Loucy (cell line): ENCODE results near the gene ESR2.
A peak's percentile ranks its signal among the peaks of the same experiment; 100 is the strongest.

Experiments
- H2AFZ ChIP-seq: fragments of 200-600 bp; sonication (generic); 2 replicates; pipeline ENCODE4 v1.6.0; 2016; ENCODE audit warnings: antibody characterized with exemption, mild to moderate bottlenecking, low read length, moderate library complexity
- H3F3A ChIP-seq: fragments of 200-600 bp; 2 replicates; pipeline ENCODE4 v1.6.0; 2016; ENCODE audit warnings: antibody characterized with exemption, low read depth, mild to moderate bottlenecking
- H3K27me3 ChIP-seq: fragments of 200-600 bp; sonication (generic); 2 replicates; pipeline ENCODE4 v1.6.1; 2014; ENCODE audit warnings: low read length, mild to moderate bottlenecking; ENCODE audit not compliant: insufficient read depth, poor library complexity, severe bottlenecking
- H3K36me3 ChIP-seq: fragments of 200-600 bp; sonication (generic); 2 replicates; pipeline ENCODE4 v1.6.1; 2016; ENCODE audit warnings: low read length; ENCODE audit not compliant: insufficient read depth
- H3K4me1 ChIP-seq: fragments of 200-600 bp; sonication (generic); 2 replicates; pipeline ENCODE4 v1.5.1; 2014; ENCODE audit warnings: low read length, mild to moderate bottlenecking; ENCODE audit not compliant: insufficient read depth, poor library complexity, severe bottlenecking
- H3K4me2 ChIP-seq: fragments of 200-600 bp; sonication (generic); 2 replicates; pipeline ENCODE4 v1.6.0; 2014; ENCODE audit warnings: antibody characterized with exemption, low read length, low read depth, mild to moderate bottlenecking; ENCODE audit not compliant: poor library complexity, severe bottlenecking
- H3K4me3 ChIP-seq: fragments of 200-600 bp; sonication (generic); 2 replicates; pipeline ENCODE4 v1.5.1; 2014; ENCODE audit warnings: low read length, mild to moderate bottlenecking, mixed read lengths; ENCODE audit not compliant: poor library complexity, severe bottlenecking
- H3K79me2 ChIP-seq: fragments of 200-600 bp; sonication (generic); 2 replicates; pipeline ENCODE4 v1.6.1; 2014; ENCODE audit warnings: low read length; ENCODE audit not compliant: insufficient read depth
- H3K9ac ChIP-seq: fragments of 200-600 bp; sonication (generic); 2 replicates; pipeline ENCODE4 v1.6.0; 2014; ENCODE audit warnings: mild to moderate bottlenecking, low read depth, low read length, moderate library complexity; ENCODE audit not compliant: poor library complexity, severe bottlenecking
- H3K9me2 ChIP-seq: fragments of 200-600 bp; sonication (generic); replicated peaks from 2 replicates; pipeline ENCODE4 v1.6.1; 2016; ENCODE audit warnings: low read depth, low read length, mixed read lengths
- H3K9me3 ChIP-seq: fragments of 200-600 bp; sonication (generic); 2 replicates; pipeline ENCODE4 v1.6.1; 2014; ENCODE audit warnings: mild to moderate bottlenecking, antibody characterized with exemption, low read length, low read depth; ENCODE audit not compliant: insufficient read depth
- H4K20me1 ChIP-seq: fragments of 200-600 bp; sonication (generic); 2 replicates; pipeline ENCODE4 v1.6.0; 2014; ENCODE audit warnings: antibody characterized with exemption, low read length, mild to moderate bottlenecking; ENCODE audit not compliant: insufficient read depth, poor library complexity, severe bottlenecking
- EZH2phosphoT487 ChIP-seq: fragments of 200-600 bp; IDR thresholded peaks from 2 replicates; pipeline ENCODE4 v1.6.1; 2018; ENCODE audit warnings: antibody characterized with exemption, mild to moderate bottlenecking, moderate library complexity, borderline replicate concordance
- TF ChIP-seq, protein P1 (sequence below): fragments of 200-600 bp; sonication (generic); conservative IDR thresholded peaks from 2 replicates; pipeline ENCODE4 v1.5.1; 2014; ENCODE audit warnings: mild to moderate bottlenecking, antibody characterized with exemption, low read length

The ESR2 gene

GRCh38 chr14:64281805-64282204, 12.4 kb downstream of the ESR2 start:
- Histone ChIP-seq H4K20me1 (no peaks in the 10 kb centered on the region), H3K27me3 (no peaks in the 10 kb centered on the region), H3K79me2 (no peaks in the 10 kb centered on the region), H3K4me2 (peak overlapping the region; percentile 30), H3K4me3 (no peak overlapping the region), H3K9me3 (no peaks in the 10 kb centered on the region), H2AFZ (no peak overlapping the region), H3K36me3 (no peaks in the 10 kb centered on the region), H3K4me1 (peaks cover 43% of the 10 kb centered on the region), H3F3A (no peaks in the 10 kb centered on the region), H3K9ac (no peak overlapping the region), H3K9me2 (no peaks in the 10 kb centered on the region)
- TF ChIP-seq, protein P1, sequence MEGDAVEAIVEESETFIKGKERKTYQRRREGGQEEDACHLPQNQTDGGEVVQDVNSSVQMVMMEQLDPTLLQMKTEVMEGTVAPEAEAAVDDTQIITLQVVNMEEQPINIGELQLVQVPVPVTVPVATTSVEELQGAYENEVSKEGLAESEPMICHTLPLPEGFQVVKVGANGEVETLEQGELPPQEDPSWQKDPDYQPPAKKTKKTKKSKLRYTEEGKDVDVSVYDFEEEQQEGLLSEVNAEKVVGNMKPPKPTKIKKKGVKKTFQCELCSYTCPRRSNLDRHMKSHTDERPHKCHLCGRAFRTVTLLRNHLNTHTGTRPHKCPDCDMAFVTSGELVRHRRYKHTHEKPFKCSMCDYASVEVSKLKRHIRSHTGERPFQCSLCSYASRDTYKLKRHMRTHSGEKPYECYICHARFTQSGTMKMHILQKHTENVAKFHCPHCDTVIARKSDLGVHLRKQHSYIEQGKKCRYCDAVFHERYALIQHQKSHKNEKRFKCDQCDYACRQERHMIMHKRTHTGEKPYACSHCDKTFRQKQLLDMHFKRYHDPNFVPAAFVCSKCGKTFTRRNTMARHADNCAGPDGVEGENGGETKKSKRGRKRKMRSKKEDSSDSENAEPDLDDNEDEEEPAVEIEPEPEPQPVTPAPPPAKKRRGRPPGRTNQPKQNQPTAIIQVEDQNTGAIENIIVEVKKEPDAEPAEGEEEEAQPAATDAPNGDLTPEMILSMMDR = no peak
- no peak for TF ChIP-seq EZH2phosphoT487

DNA sequence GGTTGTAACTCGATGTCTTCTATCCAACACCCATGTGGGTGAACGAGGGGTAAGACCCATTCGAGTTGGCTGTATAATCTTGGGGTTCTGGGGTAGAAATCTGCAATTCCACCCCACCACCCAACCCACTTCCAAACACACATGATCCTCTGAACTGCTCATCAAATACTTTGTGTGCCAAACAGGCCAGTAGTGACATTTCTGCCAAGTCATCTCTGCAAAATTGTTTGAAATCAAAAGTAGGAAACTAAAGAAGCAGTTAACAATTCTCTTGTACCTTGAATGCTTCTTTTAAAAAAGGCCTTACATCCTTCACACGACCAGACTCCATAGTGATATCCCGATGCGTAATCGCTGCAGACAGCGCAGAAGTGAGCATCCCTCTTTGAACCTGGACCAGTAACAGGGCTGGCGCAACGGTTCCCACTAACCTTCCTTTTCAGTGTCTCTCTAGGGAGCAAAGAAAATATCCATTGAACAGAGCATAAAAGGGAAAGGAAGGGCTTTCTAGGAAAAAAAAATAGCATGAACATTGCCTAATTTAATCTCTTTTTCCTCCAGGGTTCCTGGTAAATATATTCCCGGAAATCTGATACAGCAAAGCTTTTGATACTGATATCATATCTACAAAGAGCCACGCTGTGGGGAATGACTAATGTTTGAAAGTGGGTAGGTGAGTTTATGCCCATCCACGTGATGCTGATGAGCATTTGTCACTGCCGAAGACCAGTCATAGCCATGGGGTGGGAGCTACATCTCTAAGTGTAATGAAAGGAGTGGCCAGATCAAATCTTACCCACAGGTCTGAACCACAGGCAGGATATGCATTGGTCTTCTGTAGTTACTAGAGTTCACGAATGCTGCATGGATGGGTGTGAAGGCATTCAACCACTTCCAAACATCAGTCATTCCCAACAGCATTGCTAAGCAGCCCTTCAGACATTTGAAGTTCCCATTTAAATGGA, 14.2 kb downstream of the ESR2 start:
- no peak overlapping the region for H2AFZ ChIP-seq
- H4K20me1 ChIP-seq = no peaks in the 10 kb centered on the region
- H3K9me3 ChIP-seq = no peaks in the 10 kb centered on the region
- no peak for TF ChIP-seq EZH2phosphoT487
- TF ChIP-seq, protein P1 = no peak
- H3K79me2 ChIP-seq = no peaks in the 10 kb centered on the region
- no peaks in the 10 kb centered on the region for H3K27me3 ChIP-seq
- no peak overlapping the region for H3K9ac ChIP-seq
- H3K4me1 ChIP-seq = peaks cover 43% of the 10 kb centered on the region
- H3K36me3 ChIP-seq = no peaks in the 10 kb centered on the region
- no peaks in the 10 kb centered on the region for H3F3A ChIP-seq
- H3K4me2 ChIP-seq = no peak overlapping the region
- no peak overlapping the region for H3K4me3 ChIP-seq
- no peaks in the 10 kb centered on the region for H3K9me2 ChIP-seq

- H3F3A ChIP-seq = no peaks in the 10 kb centered on the region
- TF ChIP-seq, protein P1 = no peak
- no peak for TF ChIP-seq EZH2phosphoT487
- peak overlapping the region; percentile 28 for H3K4me2 ChIP-seq
- no peak overlapping the region for H3K4me3 ChIP-seq
- no peaks in the 10 kb centered on the region for H3K79me2 ChIP-seq
- peak overlapping the region; percentile 3 for H3K9ac ChIP-seq
- no peaks in the 10 kb centered on the region for H4K20me1 ChIP-seq
- H3K9me2 ChIP-seq = no peaks in the 10 kb centered on the region
- H2AFZ ChIP-seq = peak overlapping the region; percentile 70
- peaks cover 43% of the 10 kb centered on the region for H3K4me1 ChIP-seq
- H3K36me3 ChIP-seq = no peaks in the 10 kb centered on the region
- H3K27me3 ChIP-seq = no peaks in the 10 kb centered on the region
- H3K9me3 ChIP-seq = no peaks in the 10 kb centered on the region
Measured at GRCh38 chr14:64278458-64278857, 15.7 kb downstream of the ESR2 start.
